ENCODE data around the gene TMEM247. TPM values are rescaled to one million over a fixed set of nuclear protein-coding genes. Genes with fewer than 3 reads are reported as not detected.

The TMEM247 gene
- total and polyA plus RNA-seq, 4 donors, result not detected

GRCh38 chr2:46502291-46502885 is 23.0 kb downstream of the TMEM247 start:
- DNase-seq (ENCODE audit: low spot score), result no peak
- TF ChIP-seq FOXA2 (IDR thresholded peaks at IDR 0.05) (no peak), YY1 (IDR thresholded peaks at IDR 0.05) (no peak), HNF4A (conservative IDR thresholded peaks at IDR 0.05) (no peak), GABPA (IDR thresholded peaks at IDR 0.05 in 1 of 2, conservative IDR thresholded peaks at IDR 0.05 in 1 of 2) (no peak), EGR1 (IDR thresholded peaks at IDR 0.05; ENCODE audit: low read depth in 2 of 2) (no peak), REST (IDR thresholded peaks at IDR 0.05) (no peak), MAX (IDR thresholded peaks at IDR 0.05) (no peak), FOXA1 (IDR thresholded peaks at IDR 0.05) (no peak), JUND (IDR thresholded peaks at IDR 0.05) (no peak), SP1 (IDR thresholded peaks at IDR 0.05) (no peak)
- H3K27ac ChIP-seq (ENCODE audit: low read depth in 1 of 2, low read length in 2 of 2), result no peak overlapping the region
- 61% methylated on average over 4 of the region's 4 CpGs for WGBS
- H3K4me1 ChIP-seq (ENCODE audit: control insufficient read depth in 4 of 4, insufficient read depth in 4 of 4, low read length in 3 of 4), result peaks cover 0 to 7% (median 1%) of the 10 kb centered on the region in 4 donors
- no peak overlapping the region for H3K4me3 ChIP-seq (ENCODE audit: low read depth in 1 of 3, low read length in 3 of 3)
- H3K9me3 ChIP-seq (ENCODE audit: control insufficient read depth in 4 of 4, low read length in 3 of 4), result no peaks in the 10 kb centered on the region
- H3K36me3 ChIP-seq (ENCODE audit: control insufficient read depth in 4 of 4, insufficient read depth in 3 of 4, low read depth in 1 of 4, low read length in 3 of 4), result no peaks in the 10 kb centered on the region
- no peak overlapping the region for H3K9ac ChIP-seq (ENCODE audit: low read depth in 1 of 2, low read length in 2 of 2)
- H3K27me3 ChIP-seq (ENCODE audit: control insufficient read depth in 4 of 4, insufficient read depth in 4 of 4, low read length in 3 of 4), result no peaks in the 10 kb centered on the region

- Histone ChIP-seq H3K4me3 (ENCODE audit: low read depth in 1 of 3, low read length in 3 of 3) (no peak overlapping the region), H3K9me3 (ENCODE audit: control insufficient read depth in 4 of 4, low read length in 3 of 4) (no peaks in the 10 kb centered on the region), H3K36me3 (ENCODE audit: control insufficient read depth in 4 of 4, insufficient read depth in 3 of 4, low read depth in 1 of 4, low read length in 3 of 4) (no peaks in the 10 kb centered on the region), H3K9ac (ENCODE audit: low read depth in 1 of 2, low read length in 2 of 2) (no peak overlapping the region), H3K27ac (ENCODE audit: low read depth in 1 of 2, low read length in 2 of 2) (no peak overlapping the region), H3K4me1 (ENCODE audit: control insufficient read depth in 4 of 4, insufficient read depth in 4 of 4, low read length in 3 of 4) (peaks cover 0 to 7% (median 1%) of the 10 kb centered on the region in 4 donors), H3K27me3 (ENCODE audit: control insufficient read depth in 4 of 4, insufficient read depth in 4 of 4, low read length in 3 of 4) (no peaks in the 10 kb centered on the region)
- WGBS, result 94% methylated on average over 4 of the region's 4 CpGs
- DNase-seq (ENCODE audit: low spot score), result no peak
- TF ChIP-seq RAD21 (IDR thresholded peaks at IDR 0.05) (no peak), FOXA1 (IDR thresholded peaks at IDR 0.05) (no peak), NR2F2 (IDR thresholded peaks at IDR 0.05) (no peak), REST (IDR thresholded peaks at IDR 0.05) (no peak), CTCF (IDR thresholded peaks at IDR 0.05; ENCODE audit: low read depth, low read length, missing input control) (no peak), EGR1 (IDR thresholded peaks at IDR 0.05; ENCODE audit: low read depth in 2 of 2) (no peak), MAX (IDR thresholded peaks at IDR 0.05) (no peak), HNF4A (conservative IDR thresholded peaks at IDR 0.05) (no peak)
These were observed 24.3 kb downstream of the TMEM247 start for GRCh38 chr2:46503686-46504085.
